Stimulated activated CD8-positive, alpha-beta memory T cell treated with anti-CD3 and anti-CD28 coated beads, Interleukin-15, amount 100 ng/mL, for 1 hour (primary cell): Measurements from ENCODE around the gene RASL12.
"Not testable (repeated sequence)": the region's sequence is repeated elsewhere in the genome, so short reads cannot be mapped to it uniquely, and the experiment has no call there.

ENCODE experiments used
- DNase-seq: peaks from one replicate; pipeline ENCODE4 v3.0.0-alpha.2; 2020; ENCODE audit warnings: low read depth

The RASL12 gene

GRCh38 chr15:65028921-65029735 lies 38.7 kb downstream of the RASL12 start, which contains the start of gene MTFMT:
TSS of gene MTFMT (minus strand) at chr15:65029639. CDS start at chr15:65029613, 26 bp downstream.
- peak; percentile 94 for DNase-seq

GRCh38 chr15:65028338-65028737 lies 39.5 kb downstream of the RASL12 start:
- no peak for DNase-seq

- DNase-seq: no peak
Observed at GRCh38 chr15:65027593-65027992, 40.2 kb downstream of the RASL12 start.

- DNase-seq: no peak
Observed at GRCh38 chr15:65026756-65027155, 41.0 kb downstream of the RASL12 start.

GRCh38 chr15:65021488-65021887 lies 46.3 kb downstream of the RASL12 start:
- DNase-seq: no peak

GRCh38 chr15:65020419-65020818 lies 47.4 kb downstream of the RASL12 start:
- no peak for DNase-seq

- not testable (repeated sequence) for DNase-seq
Observed at GRCh38 chr15:65011198-65011597, 56.6 kb downstream of the RASL12 start.

- DNase-seq: no peak
Observed at GRCh38 chr15:65008983-65009382, 58.8 kb downstream of the RASL12 start.

GRCh38 chr15:65006876-65007275 lies 60.9 kb downstream of the RASL12 start:
- no peak for DNase-seq

GRCh38 chr15:65004993-65005392 lies 62.8 kb downstream of the RASL12 start:
- DNase-seq: no peak
